Sigmoid colon (tissue), 7 donors: ENCODE measurements around the gene CLSTN1. TPM values are rescaled to one million over a fixed set of nuclear protein-coding genes. Genes with fewer than 3 reads are reported as not detected.
A peak's percentile ranks its signal among the peaks of the same experiment; 100 is the strongest.
"Not testable (repeated sequence)": the region's sequence is repeated elsewhere in the genome, so short reads cannot be mapped to it uniquely, and the experiment has no call there.

Experiments used
- DNase-seq: peaks from one replicate; pipeline ENCODE4 v3.0.0-alpha.2; 2019
- H3K27ac ChIP-seq, 4 donors: fragments of 200-600 bp; sonication (generic); one replicate each; pipeline ENCODE4 v1.5.1; 2016 to 2019; ENCODE audit warnings: mild to moderate bottlenecking in 1 of 4
- H3K27me3 ChIP-seq, 3 donors: fragments of 200-600 bp; sonication (generic); one replicate each; pipeline ENCODE4 v1.5.1; 2019; ENCODE audit warnings: mild to moderate bottlenecking in 1 of 3
- H3K36me3 ChIP-seq, 4 donors: fragments of 200-600 bp; sonication (generic); one replicate each; pipeline ENCODE4 v1.5.1; 2016 to 2019
- H3K4me1 ChIP-seq, 4 donors: fragments of 200-600 bp; sonication (generic); one replicate each; pipeline ENCODE4 v1.5.1; 2017 to 2019
- H3K4me3 ChIP-seq, 4 donors: fragments of 200-600 bp; sonication (generic); one replicate each; pipeline ENCODE4 v1.5.1; 2017 to 2019; ENCODE audit warnings: mild to moderate bottlenecking in 2 of 4, moderate library complexity in 1 of 4
- H3K9me3 ChIP-seq, 4 donors: fragments of 200-600 bp in 3 of 4; sonication (generic) in 3 of 4; one replicate each; pipeline versions ENCODE4 v1.5.1 to v1.6.1; 2013 to 2019
- CTCF ChIP-seq, 4 experiments: fragments of 450-650 bp in 3 of 4; fragments of 200-600 bp in 1 of 4; IDR thresholded peaks; one replicate each; pipeline ENCODE4 v1.5.1; 2016 to 2019; ENCODE audit warnings: antibody characterized with exemption in 4 of 4, mild to moderate bottlenecking in 3 of 4, moderate library complexity in 2 of 4
- EP300 ChIP-seq, 4 donors: sonication (generic); formaldehyde crosslinking; IDR thresholded peaks; one replicate each; pipeline ENCODE4 v1.6.1; 2017; ENCODE audit warnings: antibody characterized with exemption in 4 of 4
- POLR2A ChIP-seq, 2 donors: fragments of 450-650 bp; IDR thresholded peaks; one replicate each; pipeline ENCODE4 v1.6.1; 2016; ENCODE audit warnings: antibody characterized with exemption in 2 of 2, mild to moderate bottlenecking in 2 of 2, moderate library complexity in 2 of 2
- POLR2AphosphoS5 ChIP-seq, 4 donors: sonication (generic); formaldehyde crosslinking; IDR thresholded peaks; one replicate each; pipeline ENCODE4 v1.6.1; 2017; ENCODE audit warnings: antibody characterized with exemption in 4 of 4
- WGBS, 2 donors: extraction: QIAGEN DNeasy Blood & Tissue Kit; methylation state at CpG; one replicate each; pipeline ENCODE4 v1.1.7; 2013; 5-methylcytosine and 5-hydroxymethylcytosine counted together
- intact Hi-C: fragments of 100-400 bp; cut with DNase I; formaldehyde crosslinking; loops from one replicate; pipeline ENCODE4 v1.15.1; 2023
- polyA plus RNA-seq, 3 donors: library from polyadenylated mRNA; stranded (reverse); fragments of 200-250 nt; gene quantifications; one replicate each; pipeline ENCODE4 v1.2.3, GENCODE V29; 2013
- total RNA-seq, 4 donors: library from RNA; depleted of rRNA; stranded (reverse); fragments of >200 nt; gene quantifications; one replicate each; pipeline ENCODE4 v1.1.0, GENCODE V29; 2016
- donor health status: healthy with polysubstance abuse.
- donor health status: Bipolar disorder and iron deficiency.
- donor health status: healthy.

The CLSTN1 gene
- total and polyA plus RNA-seq, 7 donors, result 21.0 to 105 (median 34.6) TPM

- H3K27me3 ChIP-seq, result no peaks in the 10 kb centered on the region
- H3K4me3 ChIP-seq, result no peak overlapping the region
- no peaks in the 10 kb centered on the region for H3K36me3 ChIP-seq
- intact Hi-C loops, result no loop called here
- 87 to 88% methylated on average over 6 of the region's 6 CpGs for WGBS, 2 donors
- peak; percentile 6 for DNase-seq
- H3K9me3 ChIP-seq, result no peaks in the 10 kb centered on the region
- TF ChIP-seq CTCF (IDR thresholded peaks at IDR 0.05) (no peak), POLR2AphosphoS5 (IDR thresholded peaks at IDR 0.05) (no peak), EP300 (IDR thresholded peaks at IDR 0.05) (no peak), POLR2A (IDR thresholded peaks at IDR 0.05) (no peak)
- H3K4me1 ChIP-seq, result peaks cover 0 to 54% (median 41%) of the 10 kb centered on the region in 4 donors
- H3K27ac ChIP-seq, result no peak overlapping the region
These were observed 29.7 kb downstream of the CLSTN1 start for GRCh38 chr1:9794081-9794480.

- no peaks in the 10 kb centered on the region for H3K9me3 ChIP-seq
- H3K4me3 ChIP-seq, result no peak overlapping the region
- H3K36me3 ChIP-seq, result no peaks in the 10 kb centered on the region
- peak; percentile 29 for DNase-seq
- TF ChIP-seq EP300 (IDR thresholded peaks at IDR 0.05) (no peak), CTCF (IDR thresholded peaks at IDR 0.05) (no peak)
- no peaks in the 10 kb centered on the region for H3K27me3 ChIP-seq
- 82 to 87% methylated on average over 15 of the region's 15 CpGs for WGBS, 2 donors
- peaks cover 0 to 46% (median 33%) of the 10 kb centered on the region in 4 donors for H3K4me1 ChIP-seq
- intact Hi-C loops, result no loop called here
- H3K27ac ChIP-seq, result no peak overlapping the region
These were observed 30.5 kb downstream of the CLSTN1 start for GRCh38 chr1:9793291-9793690.

GRCh38 chr1:9792156-9793042 is 31.4 kb downstream of the CLSTN1 start:
- peak; percentile 49 for DNase-seq
- WGBS, 2 donors, result 78 to 83% methylated on average over 14 of the region's 14 CpGs
- Histone ChIP-seq H3K36me3 (no peaks in the 10 kb centered on the region), H3K4me1 (peaks cover 0 to 37% (median 25%) of the 10 kb centered on the region in 4 donors), H3K4me3 (no peak overlapping the region), H3K27me3 (no peaks in the 10 kb centered on the region), H3K27ac (no peak overlapping the region), H3K9me3 (no peaks in the 10 kb centered on the region)
- TF ChIP-seq EP300 (IDR thresholded peaks at IDR 0.05) (no peak), CTCF (IDR thresholded peaks at IDR 0.05) (no peak), POLR2AphosphoS5 (IDR thresholded peaks at IDR 0.05) (no peak), POLR2A (IDR thresholded peaks at IDR 0.05) (no peak)
- intact Hi-C loops, result no loop called here

- H3K9me3 ChIP-seq, H3K4me3 ChIP-seq, intact Hi-C loops, H3K36me3 ChIP-seq, H3K27me3 ChIP-seq, H3K27ac ChIP-seq: not testable (repeated sequence)
- 92 to 96% methylated on average over 4 of the region's 4 CpGs for WGBS, 2 donors
- DNase-seq, result peak; percentile 3
- H3K4me1 ChIP-seq, result peaks cover 0 to 22% (median 11%) of the 10 kb centered on the region in 4 donors
These were observed 34.1 kb downstream of the CLSTN1 start for GRCh38 chr1:9789700-9790099.

- H3K27ac ChIP-seq, result no peak overlapping the region
- intact Hi-C loops, result no loop called here
- 72 to 92% methylated on average over 8 of the region's 8 CpGs for WGBS, 2 donors
These were observed 36.1 kb downstream of the CLSTN1 start for GRCh38 chr1:9787702-9788101.

More at GRCh38 chr1:9787702-9788101, 36.1 kb downstream of the CLSTN1 start:
- peak; percentile 34 for DNase-seq
- TF ChIP-seq EP300 (IDR thresholded peaks at IDR 0.05) (no peak), CTCF (IDR thresholded peaks at IDR 0.05) (no peak), POLR2A (IDR thresholded peaks at IDR 0.05) (no peak)
- H3K9me3 ChIP-seq, result no peaks in the 10 kb centered on the region
- no peaks in the 10 kb centered on the region for H3K27me3 ChIP-seq
- H3K4me1 ChIP-seq, result peaks cover 0 to 8% (median 6%) of the 10 kb centered on the region in 4 donors
- H3K4me3 ChIP-seq, result no peak overlapping the region
- H3K36me3 ChIP-seq, result no peaks in the 10 kb centered on the region
